Measurements from ENCODE around the gene ZNF268.

- TF ChIP-seq EZH2phosphoT487 (IDR thresholded peaks at IDR 0.05; ENCODE audit: insufficient read depth, low read depth) = no peak
- TF ChIP-seq EZH2 (IDR thresholded peaks at IDR 0.05; ENCODE audit: insufficient read depth, poor library complexity, severe bottlenecking) = no peak
Measured at GRCh38 chr12:133235401-133236112, 54.3 kb downstream of the ZNF268 start, which contains the start of gene ANHX.
